Uterus (tissue), 2 donors: ENCODE results near the gene LAMB4.

ENCODE experiments used
- CTCF ChIP-seq, 4 experiments: fragments of 200-600 bp in 2 of 4; fragments of 450-650 bp in 2 of 4; sonication (generic) in 2 of 4; IDR thresholded peaks; one replicate each; pipeline ENCODE4 v1.5.1; 2016 to 2019; ENCODE audit warnings: antibody characterized with exemption in 4 of 4, mild to moderate bottlenecking in 2 of 4, moderate library complexity in 1 of 4
- POLR2A ChIP-seq, 2 donors: fragments of 450-650 bp; IDR thresholded peaks; one replicate each; pipeline ENCODE4 v1.6.1; 2016; ENCODE audit warnings: antibody characterized with exemption in 2 of 2, mild to moderate bottlenecking in 1 of 2, moderate library complexity in 1 of 2

GRCh38 chr7:108033776-108034497 is 96.2 kb downstream of the LAMB4 start:
- TF ChIP-seq CTCF (IDR thresholded peaks at IDR 0.05): no peak
- no peak for TF ChIP-seq POLR2A (IDR thresholded peaks at IDR 0.05)
